Tibial nerve (tissue), 4 donors: ENCODE measurements around the gene SNAP47. TPM values are rescaled to one million over a fixed set of nuclear protein-coding genes. Genes with fewer than 3 reads are reported as not detected.
A peak's percentile ranks its signal among the peaks of the same experiment; 100 is the strongest.

ENCODE experiments used
- DNase-seq, 2 donors: peaks; one replicate each; pipeline ENCODE4 v3.0.0-alpha.2; 2019; ENCODE audit warnings: low spot score in 2 of 2
- H3K27ac ChIP-seq, 4 donors: fragments of 200-600 bp; sonication (generic) in 3 of 4; one replicate each; pipeline ENCODE4 v1.5.1; 2017 to 2019; ENCODE audit warnings: mild to moderate bottlenecking in 1 of 4
- H3K27me3 ChIP-seq, 2 donors: fragments of 200-600 bp; sonication (generic) in 1 of 2; one replicate each; pipeline versions ENCODE4 v1.5.1 to v1.6.0; 2017 to 2019
- H3K36me3 ChIP-seq, 3 donors: fragments of 200-600 bp; sonication (generic); one replicate each; pipeline ENCODE4 v1.5.1; 2018 to 2019
- H3K4me1 ChIP-seq, 4 donors: fragments of 200-600 bp; sonication (generic) in 3 of 4; one replicate each; pipeline ENCODE4 v1.5.1; 2017 to 2019
- H3K4me3 ChIP-seq, 4 donors: fragments of 200-600 bp; sonication (generic) in 3 of 4; one replicate each; pipeline ENCODE4 v1.5.1; 2017 to 2019; ENCODE audit warnings: mild to moderate bottlenecking in 1 of 4, moderate library complexity in 1 of 4
- H3K9me3 ChIP-seq, 4 donors: fragments of 200-600 bp; sonication (generic) in 3 of 4; one replicate each; pipeline ENCODE4 v1.5.1; 2017 to 2019
- CTCF ChIP-seq, 5 experiments: fragments of 200-600 bp in 3 of 5; fragments of 450-650 bp in 2 of 5; sonication (generic) in 3 of 5; IDR thresholded peaks; one replicate each; pipeline ENCODE4 v1.5.1; 2016 to 2019; ENCODE audit warnings: antibody characterized with exemption in 5 of 5, mild to moderate bottlenecking in 3 of 5, moderate library complexity in 2 of 5
- EP300 ChIP-seq, 2 donors: sonication (generic); formaldehyde crosslinking; IDR thresholded peaks; one replicate each; pipeline ENCODE4 v1.6.1; 2017; ENCODE audit warnings: antibody characterized with exemption in 2 of 2, mild to moderate bottlenecking in 1 of 2
- POLR2A ChIP-seq, 2 donors: fragments of 450-650 bp; IDR thresholded peaks; one replicate each; pipeline ENCODE4 v1.6.1; 2017; ENCODE audit warnings: antibody characterized with exemption in 2 of 2, mild to moderate bottlenecking in 2 of 2, moderate library complexity in 2 of 2
- WGBS, 2 donors: methylation state at CpG; one replicate each; pipeline ENCODE4 v1.1.5; 2018; 5-methylcytosine and 5-hydroxymethylcytosine counted together
- total RNA-seq, 4 donors: library from RNA; depleted of rRNA; stranded (reverse); fragments of >200 nt; gene quantifications; one replicate each; pipeline ENCODE4 v1.1.0, GENCODE V29; 2016

SNAP47 gene
- total RNA-seq, 4 donors from 2014 or later: 49.4 to 69.9 (median 62.8) TPM

GRCh38 chr1:227765261-227766014 is 30.2 kb downstream of the SNAP47 start:
- WGBS, 2 donors: 87 to 95% methylated on average over 4 to 8 of the region's 8 CpGs
- no peak for DNase-seq
- H3K36me3 ChIP-seq: peaks cover 0 to 79% (median 0%) of the 10 kb centered on the region in 3 donors
- peaks cover 0 to 20% (median 10%) of the 10 kb centered on the region in 4 donors for H3K4me1 ChIP-seq
- H3K27ac ChIP-seq: peak overlapping the region in 1 of 4 donors; percentile 40
- TF ChIP-seq EP300 (IDR thresholded peaks at IDR 0.05): no peak
- TF ChIP-seq POLR2A (IDR thresholded peaks at IDR 0.05): no peak
- TF ChIP-seq CTCF (IDR thresholded peaks at IDR 0.05): no peak
- H3K27me3 ChIP-seq: no peaks in the 10 kb centered on the region
- no peaks in the 10 kb centered on the region for H3K9me3 ChIP-seq
- H3K4me3 ChIP-seq: no peak overlapping the region

- no peak overlapping the region for H3K27ac ChIP-seq
- WGBS, 2 donors: 66 to 72% methylated on average over 13 to 17 of the region's 17 CpGs
- no peak overlapping the region for H3K4me3 ChIP-seq
- H3K4me1 ChIP-seq: peaks cover 0 to 20% (median 10%) of the 10 kb centered on the region in 4 donors
- DNase-seq: no peak
- H3K36me3 ChIP-seq: peaks cover 0 to 80% (median 0%) of the 10 kb centered on the region in 3 donors
- no peaks in the 10 kb centered on the region for H3K9me3 ChIP-seq
- H3K27me3 ChIP-seq: no peaks in the 10 kb centered on the region
- TF ChIP-seq CTCF (IDR thresholded peaks at IDR 0.05): no peak
- no peak for TF ChIP-seq POLR2A (IDR thresholded peaks at IDR 0.05)
- TF ChIP-seq EP300 (IDR thresholded peaks at IDR 0.05): no peak
Observed at GRCh38 chr1:227766015-227766634, 30.9 kb downstream of the SNAP47 start.

GRCh38 chr1:227766653-227767277 is 31.5 kb downstream of the SNAP47 start:
- WGBS, 2 donors: 79 to 84% methylated on average over 19 of the region's 19 CpGs
- DNase-seq: no peak
- no peak for TF ChIP-seq EP300 (IDR thresholded peaks at IDR 0.05)
- no peak for TF ChIP-seq POLR2A (IDR thresholded peaks at IDR 0.05)
- TF ChIP-seq CTCF (IDR thresholded peaks at IDR 0.05): no peak

GRCh38 chr1:227767401-227768124 is 32.3 kb downstream of the SNAP47 start:
- Histone ChIP-seq H3K9me3 (no peaks in the 10 kb centered on the region), H3K27ac (no peak overlapping the region), H3K4me1 (peaks cover 0 to 13% (median 8%) of the 10 kb centered on the region in 4 donors), H3K27me3 (no peaks in the 10 kb centered on the region), H3K4me3 (no peak overlapping the region), H3K36me3 (peaks cover 0 to 87% (median 0%) of the 10 kb centered on the region in 3 donors)
- no peak for TF ChIP-seq EP300 (IDR thresholded peaks at IDR 0.05)
- TF ChIP-seq POLR2A (IDR thresholded peaks at IDR 0.05): no peak
- TF ChIP-seq CTCF (IDR thresholded peaks at IDR 0.05): no peak
- no peak for DNase-seq
- WGBS, 2 donors: 87 to 94% methylated on average over 6 of the region's 6 CpGs

More at GRCh38 chr1:227766653-227767277, 31.5 kb downstream of the SNAP47 start:
- H3K27ac ChIP-seq: no peak overlapping the region
- peaks cover 0 to 80% (median 0%) of the 10 kb centered on the region in 3 donors for H3K36me3 ChIP-seq
- no peaks in the 10 kb centered on the region for H3K27me3 ChIP-seq
- H3K4me1 ChIP-seq: peaks cover 0 to 20% (median 10%) of the 10 kb centered on the region in 4 donors
- H3K9me3 ChIP-seq: no peaks in the 10 kb centered on the region
- H3K4me3 ChIP-seq: no peak overlapping the region
